SK-N-SH (cell line): ENCODE measurements around the gene DRD4.

ENCODE experiments used
- CTCF ChIP-seq: fragments of 200-600 bp; sonication (generic); IDR thresholded peaks from 2 replicates; pipeline ENCODE4 v1.6.1; 2017; ENCODE audit warnings: antibody characterized with exemption, mild to moderate bottlenecking, moderate library complexity
- IRF3 ChIP-seq: fragments of 150-350 bp; IDR thresholded peaks from 2 replicates; pipeline ENCODE4 v1.6.1; 2016; ENCODE audit warnings: mild to moderate bottlenecking, low read depth, low read length
- MAX ChIP-seq: IDR thresholded peaks from 2 replicates; pipeline ENCODE4 v1.4.0; 2012; ENCODE audit warnings: low read depth
- NRF1 ChIP-seq: IDR thresholded peaks from 2 replicates; pipeline ENCODE4 v1.6.1; 2012; ENCODE audit warnings: low read depth, mild to moderate bottlenecking, low read length
- TAF1 ChIP-seq: IDR thresholded peaks from 2 replicates; pipeline ENCODE4 v1.6.1; 2012; ENCODE audit warnings: low read depth, mild to moderate bottlenecking, low read length, moderate library complexity, borderline replicate concordance
- TF ChIP-seq, protein P1 (sequence below): fragments of 150-350 bp; IDR thresholded peaks from 2 replicates; pipeline ENCODE4 v1.6.1; 2017; ENCODE audit warnings: antibody characterized with exemption, low read length, low read depth, borderline replicate concordance

- no peak for TF ChIP-seq NRF1
- no peak for TF ChIP-seq CTCF
- TF ChIP-seq MAX: no peak
- no peak for TF ChIP-seq IRF3
- no peak for TF ChIP-seq TAF1
- TF ChIP-seq, protein P1, sequence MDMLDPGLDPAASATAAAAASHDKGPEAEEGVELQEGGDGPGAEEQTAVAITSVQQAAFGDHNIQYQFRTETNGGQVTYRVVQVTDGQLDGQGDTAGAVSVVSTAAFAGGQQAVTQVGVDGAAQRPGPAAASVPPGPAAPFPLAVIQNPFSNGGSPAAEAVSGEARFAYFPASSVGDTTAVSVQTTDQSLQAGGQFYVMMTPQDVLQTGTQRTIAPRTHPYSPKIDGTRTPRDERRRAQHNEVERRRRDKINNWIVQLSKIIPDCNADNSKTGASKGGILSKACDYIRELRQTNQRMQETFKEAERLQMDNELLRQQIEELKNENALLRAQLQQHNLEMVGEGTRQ: no peak
Observed at GRCh38 chr11:620201-620600, 16.9 kb upstream of the DRD4 start.
